Effector CD8-positive, alpha-beta T cell (primary cell): ENCODE results near the gene BCL11B.
A peak's percentile ranks its signal among the peaks of the same experiment; 100 is the strongest.
"Not testable (repeated sequence)": the region's sequence is repeated elsewhere in the genome, so short reads cannot be mapped to it uniquely, and the experiment has no call there.

Source experiments
- DNase-seq: peaks from one replicate; lab custom pipeline; 2025; lab: John Stamatoyannopoulos, UW

Gene BCL11B

DNA sequence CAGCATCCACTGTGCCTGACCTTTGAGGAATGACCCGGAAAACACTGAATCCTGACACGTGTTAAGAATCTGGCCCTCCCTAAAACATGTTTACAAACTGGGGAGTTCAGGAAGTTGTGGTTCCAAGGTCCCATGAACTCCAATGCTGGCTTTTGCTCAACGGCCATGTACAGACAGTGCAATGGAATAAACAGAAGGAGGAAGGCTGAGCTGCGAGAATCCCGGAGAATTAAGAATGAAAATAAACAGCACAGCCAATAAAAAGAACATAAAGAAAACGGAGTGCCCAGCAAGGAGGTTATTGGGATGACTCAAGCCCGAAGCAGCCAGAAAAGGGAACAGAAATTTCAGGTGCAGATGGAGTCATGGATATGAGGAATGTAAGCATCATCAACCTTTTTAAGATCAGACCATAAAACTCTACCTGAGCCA lies 32.3 kb downstream of the BCL11B start:
- DNase-seq = no peak

GRCh38 chr14:99238216-99238615 lies 33.8 kb downstream of the BCL11B start:
- DNase-seq = no peak

GRCh38 chr14:99237288-99237687 lies 34.7 kb downstream of the BCL11B start:
- DNase-seq = no peak

- no peak for DNase-seq
These were observed 35.4 kb downstream of the BCL11B start for GRCh38 chr14:99236386-99237138.

GRCh38 chr14:99235582-99236320 lies 36.2 kb downstream of the BCL11B start:
- no peak for DNase-seq

- peak; percentile 71 for DNase-seq
These were observed 36.9 kb downstream of the BCL11B start for GRCh38 chr14:99234961-99235571.

- DNase-seq = no peak
These were observed 37.6 kb downstream of the BCL11B start for GRCh38 chr14:99234355-99234754.

GRCh38 chr14:99233222-99234035 lies 38.6 kb downstream of the BCL11B start:
- no peak for DNase-seq

DNA sequence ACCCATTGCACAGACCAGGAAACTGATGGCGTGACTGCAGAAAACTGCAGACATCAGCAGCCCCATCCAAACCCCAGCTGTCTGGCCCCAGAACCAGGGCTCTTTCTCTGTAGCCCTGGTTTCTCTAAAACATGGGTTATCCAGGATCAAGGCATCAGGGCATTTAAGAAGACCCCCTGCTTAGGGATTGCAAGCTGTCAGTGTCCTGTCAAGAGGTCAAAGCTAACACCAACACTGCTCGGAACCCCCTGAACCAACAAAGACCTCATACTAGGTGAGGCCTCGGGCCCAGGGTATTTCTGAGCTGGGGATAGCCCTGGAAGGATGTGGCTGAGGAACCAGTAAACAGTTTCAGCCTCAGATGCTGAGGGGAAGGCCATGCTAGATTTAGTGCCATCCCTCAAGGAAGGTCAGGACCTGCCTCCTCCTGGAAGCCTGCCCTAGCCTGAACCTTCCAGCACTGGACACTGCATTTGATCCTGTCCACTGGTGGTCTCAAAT lies 39.2 kb downstream of the BCL11B start:
- DNase-seq = no peak

DNA sequence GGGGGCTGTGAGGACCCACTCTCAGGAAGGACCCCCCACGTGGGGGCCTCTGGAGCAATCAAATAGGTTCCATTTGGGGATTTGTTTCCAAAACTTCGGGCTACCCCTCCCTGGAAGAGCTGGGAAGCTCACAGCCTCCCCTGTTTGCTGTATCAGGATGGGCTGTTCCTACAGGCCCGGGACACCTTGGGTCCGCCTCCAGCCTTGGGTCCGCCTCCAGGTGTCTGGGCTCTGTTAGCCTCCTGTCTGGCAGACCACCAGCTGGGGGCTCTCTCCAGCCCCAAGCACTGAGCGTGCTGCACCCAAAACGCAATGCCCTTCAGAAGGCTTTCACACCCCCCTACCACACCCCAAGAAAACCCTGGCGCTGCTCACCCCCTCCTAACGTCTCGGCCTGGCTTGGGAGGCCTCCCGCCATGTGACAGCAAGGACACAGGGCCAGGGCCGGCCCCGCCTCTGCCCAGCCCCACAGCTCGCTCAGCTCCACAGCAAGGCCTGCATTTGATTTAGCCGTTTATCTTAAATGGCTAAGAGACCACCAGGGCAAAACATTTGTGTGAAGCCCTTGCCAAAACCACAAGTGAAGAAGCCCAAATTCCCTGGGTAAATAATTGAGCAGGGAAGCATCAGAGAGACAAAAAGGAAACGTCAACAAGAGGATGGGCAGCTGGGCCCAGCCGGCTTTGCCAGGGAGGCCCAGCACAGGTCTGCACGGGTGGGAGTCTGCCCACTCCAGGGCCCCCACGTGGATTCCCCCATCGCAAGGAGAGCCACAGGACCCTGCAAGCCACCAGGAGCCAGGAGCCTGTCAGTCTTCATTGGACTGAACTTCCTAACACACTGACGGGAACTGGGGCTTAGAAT lies 39.9 kb downstream of the BCL11B start:
- DNase-seq = peak; percentile 29

DNA sequence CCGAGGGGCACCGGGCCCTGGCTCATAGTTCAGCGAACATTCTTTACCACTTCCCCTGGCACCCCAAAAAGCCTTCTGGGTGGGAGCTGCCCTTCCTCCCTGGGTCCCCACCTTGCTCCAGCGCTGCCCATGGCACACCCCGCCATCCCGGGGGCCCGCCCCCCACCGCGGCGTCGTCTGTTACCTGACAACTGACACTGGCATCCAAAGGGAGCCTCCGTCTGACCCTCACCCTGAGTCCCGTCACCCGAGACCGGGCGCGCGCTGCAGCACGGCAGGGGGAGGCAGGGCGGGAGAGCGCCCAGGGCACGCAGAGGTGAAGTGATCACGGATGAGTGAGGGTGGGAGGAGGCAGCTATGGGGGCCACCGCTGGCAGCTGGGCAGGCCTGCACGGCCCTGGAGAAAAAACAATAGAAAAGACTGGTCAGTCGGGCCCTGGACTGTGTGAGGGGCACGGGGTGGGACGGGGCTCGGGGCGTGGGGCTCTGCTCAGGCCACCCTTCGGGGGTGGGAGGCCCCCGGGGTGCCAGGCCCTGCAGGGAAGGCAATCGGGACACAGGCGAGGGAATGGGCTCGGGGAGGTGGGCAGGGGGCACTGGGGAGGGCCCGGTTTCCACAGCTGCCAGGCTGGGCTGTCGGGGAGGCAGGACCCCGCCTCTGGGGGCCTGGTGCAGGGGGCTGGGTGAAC lies 40.7 kb downstream of the BCL11B start:
- DNase-seq = no peak

DNA sequence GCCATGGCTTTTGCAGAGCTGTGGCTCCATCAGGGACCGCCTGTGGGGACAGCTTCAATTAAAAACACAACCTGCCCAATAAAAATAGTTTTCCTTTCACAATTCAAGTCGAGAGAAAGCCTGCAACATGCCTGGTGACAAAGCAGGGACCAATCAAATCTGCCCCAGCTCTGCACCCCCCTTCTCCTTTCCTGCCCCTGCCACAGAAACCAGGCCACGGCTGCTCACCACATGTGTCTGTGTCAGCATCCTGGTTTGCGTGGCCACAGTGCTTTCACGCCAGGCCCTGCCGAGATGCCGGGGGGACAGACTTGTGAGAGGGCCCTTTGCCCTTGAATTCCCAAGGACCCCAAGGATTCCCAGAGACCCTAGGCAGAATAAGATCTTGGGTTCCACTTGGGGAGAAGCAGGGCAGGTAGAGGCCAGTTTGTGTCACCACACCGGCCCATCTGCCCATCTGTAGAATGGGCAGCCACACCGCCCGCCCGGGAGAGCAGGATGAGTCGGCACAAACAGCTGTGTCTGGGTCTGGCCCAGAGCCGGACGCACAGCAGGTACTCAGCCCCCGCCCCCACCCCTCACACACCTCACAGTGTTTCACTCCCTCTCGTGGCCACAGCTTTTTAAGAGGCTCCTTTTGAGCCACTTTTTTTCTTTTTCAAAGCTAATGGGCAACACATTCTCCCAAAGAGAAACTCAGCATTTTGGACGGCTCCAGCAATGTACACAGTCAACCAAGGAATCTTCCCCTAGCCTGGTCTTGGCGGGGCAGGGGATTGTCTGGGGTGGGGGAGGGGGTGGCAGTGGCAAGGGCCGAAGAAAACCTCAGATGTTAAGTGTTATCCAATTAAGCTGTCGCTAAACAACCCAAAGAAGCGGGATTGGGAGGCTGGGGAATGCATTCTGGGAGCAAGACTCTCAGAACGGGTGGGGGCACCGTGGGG lies 41.5 kb downstream of the BCL11B start:
- peak; percentile 73 for DNase-seq

- DNase-seq = no peak
These were observed 42.3 kb downstream of the BCL11B start for GRCh38 chr14:99229654-99230207.

- not testable (repeated sequence) for DNase-seq
These were observed 43.2 kb downstream of the BCL11B start for GRCh38 chr14:99228760-99229159.

- no peak for DNase-seq
These were observed 45.3 kb downstream of the BCL11B start for GRCh38 chr14:99226687-99227086.

DNA sequence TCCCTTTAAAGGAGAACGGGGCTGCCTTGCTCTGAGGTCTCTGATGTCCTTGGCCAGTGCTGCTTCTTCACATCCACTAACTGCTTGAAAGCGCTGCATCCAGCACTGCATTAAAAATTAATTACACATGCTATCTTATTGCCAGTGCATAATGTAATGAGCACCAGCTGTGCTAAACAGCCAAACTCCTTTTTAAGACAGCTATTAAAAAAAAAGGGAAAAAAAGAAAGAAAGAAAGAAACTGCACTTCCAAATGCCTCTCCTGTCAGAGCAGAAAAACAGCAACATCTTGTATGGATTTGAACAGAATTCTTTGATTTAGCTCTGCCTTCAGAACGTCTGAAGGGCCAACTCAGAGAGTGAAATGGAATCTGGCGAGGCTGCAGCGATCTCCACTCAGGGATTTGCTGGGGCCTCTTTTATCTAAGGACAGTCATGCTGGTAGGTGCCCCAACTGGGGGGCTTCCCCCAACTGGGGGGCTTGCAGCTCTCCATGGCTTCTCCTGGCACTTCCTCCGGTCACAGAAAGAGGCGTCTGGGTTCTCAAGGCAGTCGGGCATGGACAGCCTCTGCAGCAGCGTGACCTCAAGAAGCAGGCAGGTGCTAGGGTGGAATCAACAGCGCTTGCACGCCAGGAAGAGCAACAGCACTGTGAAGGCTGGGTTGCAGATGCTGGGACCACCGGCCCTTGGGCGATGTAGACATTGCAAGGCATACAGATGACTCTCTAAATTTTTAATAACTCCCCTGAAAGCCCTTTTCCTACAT lies 46.4 kb downstream of the BCL11B start:
- DNase-seq = no peak

GRCh38 chr14:99224948-99225347 lies 47.0 kb downstream of the BCL11B start:
- DNase-seq = no peak
